ENCODE data around the gene RPL28. TPM values are rescaled to one million over a fixed set of nuclear protein-coding genes. Genes with fewer than 3 reads are reported as not detected.

RPL28 gene
- total and polyA plus RNA-seq, 2 donors (not counting 3 experiments of a cell fraction or from before 2014, with no cell fraction given) = 1,872 to 3,435 TPM

GRCh38 chr19:55441692-55442321 is 56.1 kb downstream of the RPL28 start:
- Histone ChIP-seq H2AFZ (ENCODE audit: low read depth, low read length) (no peak overlapping the region), H3K9me1 (replicated peaks; ENCODE audit: control insufficient read depth, extremely low read depth, insufficient read depth, low read length) (no peaks in the 10 kb centered on the region), H3K9ac (replicated peaks; ENCODE audit: extremely low read depth, insufficient read depth, low read length) (no peak overlapping the region), H3K36me3 (ENCODE audit: control insufficient read depth in 2 of 2, extremely low read depth in 1 of 2, insufficient read depth in 2 of 2, low read length in 2 of 2) (no peaks in the 10 kb centered on the region), H3K4me2 (ENCODE audit: insufficient read depth, low read length) (no peak overlapping the region), H3K27me3 (ENCODE audit: control insufficient read depth in 2 of 2, insufficient read depth in 2 of 2, low read length in 2 of 2) (peaks cover 39 to 42% of the 10 kb centered on the region in 2 experiments), H3K27ac (ENCODE audit: insufficient read depth, low read depth, low read length) (no peak overlapping the region), H3K4me3 (replicated peaks in 1 of 3; ENCODE audit: insufficient read depth in 1 of 3, low read depth in 1 of 3, low read length in 3 of 3) (no peak overlapping the region), H3K9me3 (replicated peaks; ENCODE audit: control insufficient read depth, insufficient read depth, low read length) (no peaks in the 10 kb centered on the region), H3K79me2 (ENCODE audit: control insufficient read depth, insufficient read depth, low read length) (no peaks in the 10 kb centered on the region), H3K4me1 (ENCODE audit: control insufficient read depth, extremely low read depth, insufficient read depth, low read length) (no peaks in the 10 kb centered on the region), H4K20me1 (replicated peaks; ENCODE audit: control insufficient read depth, extremely low read depth, insufficient read depth, low read length) (no peaks in the 10 kb centered on the region)
- CTCF ChIA-PET = no interaction called here
- intact Hi-C loops (cut with micrococcal nuclease) (no loop called here), dilution Hi-C loops (cut with MboI; ENCODE audit: extremely low pct_ligation_motif_present, low sequenced_read_pairs) (no loop called here)
- no peak for TF ChIP-seq JUN (IDR thresholded peaks at IDR 0.05; ENCODE audit: borderline replicate concordance, insufficient read depth, insufficient read length, low read depth)
- TF ChIP-seq POLR2AphosphoS5 (IDR thresholded peaks at IDR 0.05; ENCODE audit: insufficient read depth, low read depth, low read length) = no peak
- no peak for TF ChIP-seq CTCF (IDR thresholded peaks at IDR 0.05; ENCODE audit: extremely low read depth in 1 of 2, insufficient read depth in 1 of 2, low read depth in 1 of 2, low read length in 2 of 2)
- TF ChIP-seq EZH2 (IDR thresholded peaks at IDR 0.05; ENCODE audit: borderline replicate concordance, low read depth, low read length, severe bottlenecking) = peak; percentile 91
- no peak for TF ChIP-seq MYC (IDR thresholded peaks at IDR 0.05; ENCODE audit: low read depth, low read length)
- POLR2A ChIA-PET = no interaction called here
- no TSS peak for BruUV-seq (replicated peaks)
- no peak for FAIRE-seq
- no peak for DNase-seq (ENCODE audit: low read depth, low spot score)
